ENCODE data around the gene SOX5. TPM values are rescaled to one million over a fixed set of nuclear protein-coding genes. Genes with fewer than 3 reads are reported as not detected.

SOX5 gene
- total and polyA plus RNA-seq, 9 of the 15 experiments (the other 6 are each of a cell fraction or from before 2014, with no cell fraction given) = 8.3 to 16.5 (median 11.9) TPM

DNA sequence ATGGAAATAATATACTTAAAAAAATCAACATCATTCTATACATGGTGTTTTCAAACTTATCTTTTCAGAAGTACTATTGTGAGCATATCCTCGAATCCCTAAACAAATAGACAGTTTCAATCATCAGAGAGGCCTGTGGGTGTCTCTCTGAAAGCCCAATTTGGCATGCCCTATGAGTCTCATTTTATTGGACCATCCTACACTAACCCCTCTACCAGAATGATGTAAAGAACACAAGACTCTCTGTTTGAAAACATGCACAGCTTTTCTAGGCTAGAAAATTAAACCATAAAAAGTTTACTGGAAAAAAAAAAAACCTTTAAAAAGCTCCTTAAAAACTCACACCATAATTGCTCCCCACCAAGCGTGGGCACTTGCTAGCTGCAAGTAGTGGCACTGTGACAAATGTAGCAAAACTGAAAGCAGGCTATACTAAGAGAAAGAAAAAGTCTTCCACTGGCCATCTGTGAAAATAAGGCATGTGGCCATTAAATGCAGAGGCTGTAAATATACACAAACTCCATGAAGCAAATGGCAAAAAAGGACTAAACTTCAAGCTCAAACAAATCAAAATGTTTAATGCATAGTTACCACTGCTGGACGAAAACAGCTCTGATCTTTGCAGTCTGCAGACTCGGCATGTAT is 394.2 kb downstream of the SOX5 start:
- TF ChIP-seq DMBX1 (CRISPR knock-in tag; IDR thresholded peaks at IDR 0.05; ENCODE audit: borderline replicate concordance) = peak; percentile 12; the same call in 1 of the 2 replicates
- TF ChIP-seq ZNF316 (IDR thresholded peaks at IDR 0.05) = no peak
- no peak for TF ChIP-seq HLTF (IDR thresholded peaks at IDR 0.05)
- 0 out of 2 replicates have a peak, but pooled peaks have one; percentile 11 for TF ChIP-seq PTTG1 (tag; IDR thresholded peaks at IDR 0.05; ENCODE audit: low read depth)
- TF ChIP-seq NFE2 (IDR thresholded peaks at IDR 0.05; ENCODE audit: low read depth) = no peak
- TF ChIP-seq ZKSCAN8 (CRISPR knock-in tag; IDR thresholded peaks at IDR 0.05) = peak; percentile 47; the same call in 1 of the 2 replicates
- TF ChIP-seq NFRKB (IDR thresholded peaks at IDR 0.05; ENCODE audit: low read depth) = peak; percentile 71; the same call in 1 of the 2 replicates
- 0 out of 2 replicates have a peak, but pooled peaks have one; percentile 14 for TF ChIP-seq L3MBTL2 (IDR thresholded peaks at IDR 0.05)
- TF ChIP-seq ZFX (CRISPR knock-in tag; IDR thresholded peaks at IDR 0.05) = 0 out of 2 replicates have a peak, but pooled peaks have one; percentile 15
- no peak for TF ChIP-seq ZNF121 (CRISPR knock-in tag; conservative IDR thresholded peaks at IDR 0.05)
- no peak for TF ChIP-seq RCOR1 (IDR thresholded peaks at IDR 0.05; ENCODE audit: borderline replicate concordance in 1 of 2, low read depth in 2 of 2, low read length in 2 of 2)
- TF ChIP-seq, protein P1, sequence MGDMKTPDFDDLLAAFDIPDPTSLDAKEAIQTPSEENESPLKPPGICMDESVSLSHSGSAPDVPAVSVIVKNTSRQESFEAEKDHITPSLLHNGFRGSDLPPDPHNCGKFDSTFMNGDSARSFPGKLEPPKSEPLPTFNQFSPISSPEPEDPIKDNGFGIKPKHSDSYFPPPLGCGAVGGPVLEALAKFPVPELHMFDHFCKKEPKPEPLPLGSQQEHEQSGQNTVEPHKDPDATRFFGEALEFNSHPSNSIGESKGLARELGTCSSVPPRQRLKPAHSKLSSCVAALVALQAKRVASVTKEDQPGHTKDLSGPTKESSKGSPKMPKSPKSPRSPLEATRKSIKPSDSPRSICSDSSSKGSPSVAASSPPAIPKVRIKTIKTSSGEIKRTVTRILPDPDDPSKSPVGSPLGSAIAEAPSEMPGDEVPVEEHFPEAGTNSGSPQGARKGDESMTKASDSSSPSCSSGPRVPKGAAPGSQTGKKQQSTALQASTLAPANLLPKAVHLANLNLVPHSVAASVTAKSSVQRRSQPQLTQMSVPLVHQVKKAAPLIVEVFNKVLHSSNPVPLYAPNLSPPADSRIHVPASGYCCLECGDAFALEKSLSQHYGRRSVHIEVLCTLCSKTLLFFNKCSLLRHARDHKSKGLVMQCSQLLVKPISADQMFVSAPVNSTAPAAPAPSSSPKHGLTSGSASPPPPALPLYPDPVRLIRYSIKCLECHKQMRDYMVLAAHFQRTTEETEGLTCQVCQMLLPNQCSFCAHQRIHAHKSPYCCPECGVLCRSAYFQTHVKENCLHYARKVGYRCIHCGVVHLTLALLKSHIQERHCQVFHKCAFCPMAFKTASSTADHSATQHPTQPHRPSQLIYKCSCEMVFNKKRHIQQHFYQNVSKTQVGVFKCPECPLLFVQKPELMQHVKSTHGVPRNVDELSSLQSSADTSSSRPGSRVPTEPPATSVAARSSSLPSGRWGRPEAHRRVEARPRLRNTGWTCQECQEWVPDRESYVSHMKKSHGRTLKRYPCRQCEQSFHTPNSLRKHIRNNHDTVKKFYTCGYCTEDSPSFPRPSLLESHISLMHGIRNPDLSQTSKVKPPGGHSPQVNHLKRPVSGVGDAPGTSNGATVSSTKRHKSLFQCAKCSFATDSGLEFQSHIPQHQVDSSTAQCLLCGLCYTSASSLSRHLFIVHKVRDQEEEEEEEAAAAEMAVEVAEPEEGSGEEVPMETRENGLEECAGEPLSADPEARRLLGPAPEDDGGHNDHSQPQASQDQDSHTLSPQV (IDR thresholded peaks at IDR 0.05) = peak; percentile 54
- H3K9ac ChIP-seq (ENCODE audit: insufficient read depth in 1 of 2, low read depth in 2 of 2, low read length in 2 of 2) = peak overlapping the region in 1 of 2 experiments; percentile 75; a peak in 2 of 4 replicates
- peaks cover 5% of the 10 kb centered on the region for H3K36me3 ChIP-seq (ENCODE audit: control insufficient read depth, insufficient read depth, low read length)
- DNase-seq (ENCODE audit: extremely low read depth in 1 of 4, low spot score in 3 of 4) (peak in 1 of 4 experiments; percentile 29), ATAC-seq (peak; percentile 63), FAIRE-seq (peak; percentile 54)
- H3K79me2 ChIP-seq (ENCODE audit: control insufficient read depth, insufficient read depth, low read length) = peaks cover 30% of the 10 kb centered on the region; the same call in 2 of the 3 replicates
- WGBS (ENCODE audit: insufficient coverage, low coverage, missing lambda C conversion rate) = 3% methylated on average over 4 of the region's 4 CpGs
- H3K4me1 ChIP-seq (replicated peaks in 1 of 2; ENCODE audit: control insufficient read depth in 2 of 2, insufficient read depth in 2 of 2, low read length in 2 of 2) = peaks cover 3 to 49% of the 10 kb centered on the region in 2 experiments; a peak in 3 of 5 replicates
- H3K4me2 ChIP-seq (ENCODE audit: insufficient read depth, low read length) = peak overlapping the region; percentile 76
- H3K9me3 ChIP-seq (replicated peaks; ENCODE audit: control insufficient read depth, insufficient read depth, low read depth, low read length) = no peaks in the 10 kb centered on the region; the same call in 1 of the 2 replicates
- H3K9me1 ChIP-seq (ENCODE audit: control insufficient read depth, insufficient read depth, low read length) = no peaks in the 10 kb centered on the region
- ChIA-PET POLR2A (interaction anchor here (0.6 to 1.6 kb wide), 2 partner anchors 17 to 395 kb away, joined by 3 to 4 read pairs; no protein-coding TSS in a partner anchor), CTCF (ENCODE audit: low intra/inter-chr PET ratio) (no interaction called here)
- H4K20me1 ChIP-seq (replicated peaks; ENCODE audit: control insufficient read depth, insufficient read depth, low read length) = no peaks in the 10 kb centered on the region
- peak overlapping the region; percentile 31 for H3K4me3 ChIP-seq
- H3K27ac ChIP-seq (ENCODE audit: extremely low read depth, low read depth, low read length) = peak overlapping the region; percentile 85
- intact Hi-C loops (cut with micrococcal nuclease) = no loop called here
- H2AFZ ChIP-seq (ENCODE audit: low read depth, low read length) = peak overlapping the region; percentile 64
- H3K27me3 ChIP-seq (ENCODE audit: control insufficient read depth in 2 of 2, insufficient read depth in 2 of 2, low read length in 2 of 2) = no peaks in the 10 kb centered on the region
- in situ Hi-C loops (cut with MboI) = no loop called here
- BruUV-seq (replicated peaks) = TSS peak; percentile 63
